ENCODE results near the gene DEFB132.

DEFB132 gene

DNA sequence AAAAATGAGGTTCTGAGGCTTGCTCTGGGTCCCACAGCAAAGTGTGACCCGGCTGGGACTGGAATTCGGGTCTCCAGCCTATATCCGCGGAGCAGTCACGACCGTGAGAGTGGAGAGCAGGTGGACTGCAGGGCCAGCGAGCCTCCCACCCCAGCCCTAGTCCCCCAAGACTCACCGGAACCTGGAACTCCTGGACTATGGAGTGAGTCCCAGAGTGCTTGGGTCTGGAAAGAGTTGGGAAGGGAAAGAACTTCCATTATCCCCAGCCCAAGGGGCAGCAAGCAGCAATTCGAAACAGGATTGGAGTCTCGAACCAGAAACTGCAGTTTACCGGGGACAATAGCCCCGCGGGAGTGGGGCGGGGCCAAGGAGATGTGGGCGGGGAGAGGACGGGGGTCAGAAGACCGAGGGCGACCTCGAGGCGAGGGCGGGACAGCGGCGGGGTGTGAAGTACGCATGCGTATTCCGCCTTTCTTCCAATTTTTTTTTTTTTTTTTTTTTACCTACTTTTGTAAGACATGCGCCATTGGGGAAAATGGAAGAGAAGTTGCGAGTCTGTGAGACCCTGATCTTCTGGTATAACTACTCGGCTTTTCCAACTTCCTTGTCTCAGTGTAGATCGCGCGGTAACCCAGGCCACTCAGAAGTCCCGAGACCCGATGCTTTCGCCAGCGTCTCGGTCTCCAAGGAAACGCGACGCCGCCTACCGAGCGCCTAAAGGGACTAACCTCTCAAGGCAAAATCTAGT is 32.7 kb downstream of the DEFB132 start, which contains the start of gene C20orf96:
Gene C20orf96, minus strand, starts transcription at position 667 of the 748 bp plus-strand sequence. Its CDS starts 140 bp downstream, at position 527.
- ChIA-PET POLR2A (no interaction called here), CTCF (interaction anchor here (1.2 kb wide), 1 partner anchor 40 kb away, joined by 6 read pairs; no protein-coding TSS in a partner anchor)
- peak; percentile 98 for DNase-seq (ENCODE audit: extremely low spot score)
- TF ChIP-seq, protein P1, sequence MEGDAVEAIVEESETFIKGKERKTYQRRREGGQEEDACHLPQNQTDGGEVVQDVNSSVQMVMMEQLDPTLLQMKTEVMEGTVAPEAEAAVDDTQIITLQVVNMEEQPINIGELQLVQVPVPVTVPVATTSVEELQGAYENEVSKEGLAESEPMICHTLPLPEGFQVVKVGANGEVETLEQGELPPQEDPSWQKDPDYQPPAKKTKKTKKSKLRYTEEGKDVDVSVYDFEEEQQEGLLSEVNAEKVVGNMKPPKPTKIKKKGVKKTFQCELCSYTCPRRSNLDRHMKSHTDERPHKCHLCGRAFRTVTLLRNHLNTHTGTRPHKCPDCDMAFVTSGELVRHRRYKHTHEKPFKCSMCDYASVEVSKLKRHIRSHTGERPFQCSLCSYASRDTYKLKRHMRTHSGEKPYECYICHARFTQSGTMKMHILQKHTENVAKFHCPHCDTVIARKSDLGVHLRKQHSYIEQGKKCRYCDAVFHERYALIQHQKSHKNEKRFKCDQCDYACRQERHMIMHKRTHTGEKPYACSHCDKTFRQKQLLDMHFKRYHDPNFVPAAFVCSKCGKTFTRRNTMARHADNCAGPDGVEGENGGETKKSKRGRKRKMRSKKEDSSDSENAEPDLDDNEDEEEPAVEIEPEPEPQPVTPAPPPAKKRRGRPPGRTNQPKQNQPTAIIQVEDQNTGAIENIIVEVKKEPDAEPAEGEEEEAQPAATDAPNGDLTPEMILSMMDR (IDR thresholded peaks at IDR 0.05; ENCODE audit: control extremely low read depth, extremely low read depth, low read depth, missing control alignments), result peak; percentile 28

DNA sequence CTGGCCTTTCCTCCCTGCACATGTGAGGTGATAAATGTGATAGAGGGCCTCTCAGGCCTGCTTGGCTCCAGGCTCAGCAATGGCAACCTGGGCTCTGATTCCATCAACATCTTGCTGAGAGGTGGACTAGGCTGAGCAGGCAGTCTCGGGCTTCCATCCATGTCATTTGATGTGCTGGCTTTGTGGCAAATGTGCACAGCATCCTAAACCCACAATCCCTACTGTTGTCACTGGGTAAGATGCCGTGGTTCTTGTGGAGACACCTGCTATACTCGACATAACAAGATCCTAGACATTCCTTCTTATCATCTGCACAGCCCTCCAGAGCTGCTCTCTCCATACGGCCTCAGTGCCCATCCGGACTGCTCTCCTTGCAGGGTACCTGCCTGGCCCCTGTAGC is 37.1 kb downstream of the DEFB132 start:
- TF ChIP-seq, protein P1 (IDR thresholded peaks at IDR 0.05; ENCODE audit: control extremely low read depth, extremely low read depth, low read depth, missing control alignments), result no peak
- ChIA-PET CTCF (no interaction called here), POLR2A (no interaction called here)
- no peak for DNase-seq (ENCODE audit: extremely low spot score)

DNA sequence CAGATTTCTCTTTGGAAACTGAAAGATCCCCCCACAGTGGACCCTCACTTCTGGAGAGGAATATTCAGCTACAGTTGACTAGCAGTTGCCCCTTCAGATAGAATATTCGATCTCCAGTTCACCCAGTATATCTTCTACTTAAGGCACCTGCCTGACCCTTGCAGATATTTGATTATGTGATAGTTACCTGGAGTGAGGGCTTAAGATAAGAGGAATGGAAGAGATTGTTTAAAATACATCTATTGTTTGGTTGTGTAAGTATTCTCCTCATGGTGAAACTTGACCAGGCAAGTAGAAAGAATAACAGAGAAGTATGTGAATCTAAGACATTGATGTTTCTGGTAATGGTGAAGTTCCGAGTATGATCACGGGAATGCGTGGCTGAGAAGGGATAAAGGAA is 38.3 kb downstream of the DEFB132 start:
- DNase-seq (ENCODE audit: extremely low spot score), result no peak
- POLR2A ChIA-PET, result no interaction called here
- CTCF ChIA-PET, result interaction anchor here (6.8 kb wide), 1 partner anchor 35 kb away, joined by 37 read pairs; no protein-coding TSS in a partner anchor
- TF ChIP-seq, protein P1 (IDR thresholded peaks at IDR 0.05; ENCODE audit: control extremely low read depth, extremely low read depth, low read depth, missing control alignments), result no peak

DNA sequence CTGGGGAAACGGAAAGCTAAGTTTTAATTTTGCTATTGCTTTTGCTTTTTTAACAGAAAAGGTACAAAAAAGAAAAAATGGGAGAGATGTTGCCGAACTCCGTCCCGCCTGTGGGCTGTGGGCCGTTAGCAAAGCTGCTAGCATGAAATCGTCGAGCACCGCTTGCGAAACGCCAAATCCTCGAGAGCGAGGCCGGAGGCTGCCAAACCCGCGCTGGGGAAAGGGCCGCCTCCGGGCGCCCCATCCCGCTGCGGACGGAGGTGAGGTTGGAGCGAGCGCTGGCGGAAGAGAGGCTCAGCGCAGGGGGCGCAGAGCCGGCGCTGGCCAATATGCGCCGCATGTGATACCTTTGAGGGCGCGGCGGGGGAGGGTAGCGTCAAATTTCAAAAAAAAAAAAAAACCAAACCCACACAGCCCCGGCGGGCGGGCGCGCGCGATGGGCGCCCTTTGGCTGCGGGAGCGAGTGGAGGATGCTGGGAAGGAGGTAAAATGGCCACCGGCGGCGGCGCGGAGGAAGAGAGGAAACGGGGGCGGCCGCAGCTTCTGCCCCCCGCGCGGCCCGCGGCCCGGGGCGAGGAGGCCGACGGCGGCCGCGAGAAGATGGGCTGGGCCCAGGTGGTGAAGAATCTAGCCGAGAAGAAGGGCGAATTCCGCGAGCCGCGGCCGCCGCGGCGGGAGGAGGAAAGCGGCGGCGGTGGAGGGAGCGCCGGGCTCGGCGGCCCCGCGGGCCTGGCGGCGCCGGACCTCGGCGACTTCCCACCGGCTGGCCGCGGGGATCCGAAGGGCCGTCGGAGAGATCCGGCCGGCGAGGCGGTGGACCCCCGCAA is 39.8 kb downstream of the DEFB132 start, which contains the start of gene ZCCHC3:
Gene ZCCHC3, plus strand, starts transcription at position 473 of the 827 bp plus-strand sequence. Its CDS starts 17 bp downstream, at position 490.
- POLR2A ChIA-PET, result no interaction called here
- CTCF ChIA-PET, result interaction anchor here (1.0 to 6.8 kb wide), 4 partner anchors 11 to 33 kb away, joined by 3 to 37 read pairs (median 5); partner anchors contain the start of gene SOX12
- TF ChIP-seq, protein P1 (IDR thresholded peaks at IDR 0.05; ENCODE audit: control extremely low read depth, extremely low read depth, low read depth, missing control alignments), result peak; percentile 25
- DNase-seq (ENCODE audit: extremely low spot score), result peak; percentile 91

DNA sequence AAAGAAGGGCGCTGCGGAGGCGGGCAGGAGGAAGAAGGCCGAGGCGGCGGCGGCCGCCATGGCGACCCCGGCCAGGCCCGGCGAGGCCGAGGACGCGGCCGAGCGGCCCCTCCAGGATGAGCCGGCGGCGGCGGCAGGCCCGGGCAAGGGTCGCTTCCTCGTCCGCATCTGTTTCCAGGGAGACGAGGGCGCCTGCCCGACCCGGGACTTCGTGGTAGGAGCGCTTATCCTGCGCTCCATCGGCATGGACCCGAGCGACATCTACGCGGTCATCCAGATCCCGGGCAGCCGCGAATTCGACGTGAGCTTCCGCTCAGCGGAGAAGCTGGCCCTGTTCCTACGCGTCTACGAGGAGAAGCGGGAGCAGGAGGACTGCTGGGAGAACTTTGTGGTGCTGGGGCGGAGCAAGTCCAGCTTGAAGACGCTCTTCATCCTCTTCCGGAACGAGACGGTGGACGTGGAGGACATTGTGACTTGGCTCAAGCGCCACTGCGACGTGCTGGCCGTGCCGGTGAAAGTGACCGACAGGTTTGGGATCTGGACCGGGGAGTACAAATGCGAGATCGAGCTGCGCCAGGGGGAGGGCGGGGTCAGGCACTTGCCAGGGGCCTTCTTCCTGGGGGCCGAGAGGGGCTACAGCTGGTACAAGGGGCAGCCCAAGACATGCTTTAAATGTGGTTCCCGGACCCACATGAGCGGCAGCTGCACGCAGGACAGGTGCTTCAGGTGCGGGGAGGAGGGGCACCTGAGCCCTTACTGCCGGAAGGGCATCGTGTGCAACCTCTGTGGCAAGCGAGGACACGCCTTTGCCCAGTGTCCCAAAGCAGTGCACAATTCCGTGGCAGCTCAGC is 40.6 kb downstream of the DEFB132 start:
- DNase-seq (ENCODE audit: extremely low spot score), result peak; percentile 52
- POLR2A ChIA-PET, result interaction anchor here (2.6 kb wide), 1 partner anchor 12 kb away, joined by 7 read pairs; no protein-coding TSS in a partner anchor
- CTCF ChIA-PET, result interaction anchor here (1.2 to 6.8 kb wide), 6 partner anchors 10 to 32 kb away, joined by 3 to 37 read pairs (median 6); no protein-coding TSS in a partner anchor
- TF ChIP-seq, protein P1 (IDR thresholded peaks at IDR 0.05; ENCODE audit: control extremely low read depth, extremely low read depth, low read depth, missing control alignments), result no peak

All from GM10248 (cell line).